ENCODE results near the gene HEATR1.
A peak's percentile ranks its signal among the peaks of the same experiment; 100 is the strongest.

HEATR1 gene, protein sequence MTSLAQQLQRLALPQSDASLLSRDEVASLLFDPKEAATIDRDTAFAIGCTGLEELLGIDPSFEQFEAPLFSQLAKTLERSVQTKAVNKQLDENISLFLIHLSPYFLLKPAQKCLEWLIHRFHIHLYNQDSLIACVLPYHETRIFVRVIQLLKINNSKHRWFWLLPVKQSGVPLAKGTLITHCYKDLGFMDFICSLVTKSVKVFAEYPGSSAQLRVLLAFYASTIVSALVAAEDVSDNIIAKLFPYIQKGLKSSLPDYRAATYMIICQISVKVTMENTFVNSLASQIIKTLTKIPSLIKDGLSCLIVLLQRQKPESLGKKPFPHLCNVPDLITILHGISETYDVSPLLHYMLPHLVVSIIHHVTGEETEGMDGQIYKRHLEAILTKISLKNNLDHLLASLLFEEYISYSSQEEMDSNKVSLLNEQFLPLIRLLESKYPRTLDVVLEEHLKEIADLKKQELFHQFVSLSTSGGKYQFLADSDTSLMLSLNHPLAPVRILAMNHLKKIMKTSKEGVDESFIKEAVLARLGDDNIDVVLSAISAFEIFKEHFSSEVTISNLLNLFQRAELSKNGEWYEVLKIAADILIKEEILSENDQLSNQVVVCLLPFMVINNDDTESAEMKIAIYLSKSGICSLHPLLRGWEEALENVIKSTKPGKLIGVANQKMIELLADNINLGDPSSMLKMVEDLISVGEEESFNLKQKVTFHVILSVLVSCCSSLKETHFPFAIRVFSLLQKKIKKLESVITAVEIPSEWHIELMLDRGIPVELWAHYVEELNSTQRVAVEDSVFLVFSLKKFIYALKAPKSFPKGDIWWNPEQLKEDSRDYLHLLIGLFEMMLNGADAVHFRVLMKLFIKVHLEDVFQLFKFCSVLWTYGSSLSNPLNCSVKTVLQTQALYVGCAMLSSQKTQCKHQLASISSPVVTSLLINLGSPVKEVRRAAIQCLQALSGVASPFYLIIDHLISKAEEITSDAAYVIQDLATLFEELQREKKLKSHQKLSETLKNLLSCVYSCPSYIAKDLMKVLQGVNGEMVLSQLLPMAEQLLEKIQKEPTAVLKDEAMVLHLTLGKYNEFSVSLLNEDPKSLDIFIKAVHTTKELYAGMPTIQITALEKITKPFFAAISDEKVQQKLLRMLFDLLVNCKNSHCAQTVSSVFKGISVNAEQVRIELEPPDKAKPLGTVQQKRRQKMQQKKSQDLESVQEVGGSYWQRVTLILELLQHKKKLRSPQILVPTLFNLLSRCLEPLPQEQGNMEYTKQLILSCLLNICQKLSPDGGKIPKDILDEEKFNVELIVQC (N-terminal part only)

DNA sequence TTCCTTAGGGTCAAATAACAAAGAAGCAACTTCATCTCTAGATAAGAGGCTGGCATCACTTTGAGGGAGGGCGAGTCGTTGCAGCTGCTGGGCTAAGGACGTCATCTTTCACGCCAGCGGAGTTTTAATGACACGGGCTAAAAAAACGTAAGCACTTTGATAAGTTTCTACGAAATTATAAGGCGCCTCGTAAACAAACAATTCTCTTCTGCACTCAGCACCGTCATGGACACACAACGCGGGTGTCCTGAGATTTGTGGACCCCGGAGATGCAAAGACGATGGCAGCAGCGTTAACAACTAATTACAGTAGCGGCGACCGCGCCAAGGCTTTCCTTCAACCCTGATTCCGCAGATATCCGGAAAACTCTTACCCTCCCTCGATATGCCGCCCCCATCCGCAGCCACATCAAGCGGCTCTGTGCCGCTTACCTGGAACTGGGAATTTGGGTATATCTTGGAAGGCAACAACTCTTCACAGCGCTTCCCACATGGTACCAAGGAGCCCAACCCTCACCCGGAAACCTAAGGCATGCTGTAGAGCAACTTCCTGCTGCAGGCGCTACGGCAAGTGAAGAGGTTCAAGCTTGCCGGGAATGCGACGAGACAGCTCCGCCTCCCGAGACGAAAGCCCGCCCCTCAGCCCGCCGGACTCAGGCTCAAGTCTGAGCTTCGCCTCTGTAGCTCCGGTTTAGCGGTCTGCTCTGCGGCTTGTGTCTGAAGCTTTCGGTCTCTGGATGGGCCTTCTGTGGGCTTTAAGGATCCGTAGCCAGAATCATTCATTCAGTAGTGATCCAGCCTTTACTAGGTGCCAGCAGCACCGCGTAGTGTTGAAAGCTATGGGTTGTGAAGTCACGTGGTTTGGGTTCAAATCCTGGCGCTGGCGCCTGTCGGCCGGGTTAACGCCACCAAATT lies at the start of gene HEATR1:
HEATR1 (minus strand) TSS at position 526 of the 914 bp plus-strand sequence; CDS start at position 105, 421 bp downstream.
- H3K4me3 ChIP-seq (ENCODE audit: low read length) = peak within 1 kb of the TSS; percentile 96
- TF ChIP-seq ZNF274 (IDR thresholded peaks at IDR 0.05; ENCODE audit: low read depth, low read length) = no peak

DNA sequence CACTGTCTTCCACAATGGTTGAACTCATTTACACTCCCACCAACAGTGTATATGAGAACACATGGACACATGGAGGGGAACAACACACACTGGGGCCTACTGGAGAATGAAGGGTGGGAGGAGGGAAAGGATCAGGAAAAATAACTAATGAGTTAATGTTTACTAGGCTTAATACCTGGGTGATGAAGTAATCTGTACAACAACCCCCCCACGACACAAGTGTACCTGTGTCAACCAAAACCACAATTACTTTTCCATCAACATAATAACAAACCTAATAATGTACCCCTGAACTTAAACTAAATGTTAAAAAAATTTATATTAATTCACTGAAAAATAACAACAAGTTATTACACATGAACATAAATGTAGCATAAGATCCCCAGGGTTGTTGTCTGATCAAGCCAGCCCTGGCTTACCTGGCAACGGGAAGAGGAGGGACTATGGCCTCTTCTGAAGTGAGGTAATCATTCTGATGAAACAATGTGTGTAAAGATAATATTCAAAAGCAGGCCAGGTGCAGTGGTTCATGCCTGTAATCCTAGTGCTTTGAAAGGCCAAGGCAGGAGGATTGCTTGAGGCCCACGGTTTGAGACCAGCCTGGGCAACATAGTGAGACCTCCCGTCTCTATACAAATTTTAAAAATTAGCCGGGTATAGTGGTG lies 40.8 kb upstream of the HEATR1 start:
- no peak for TF ChIP-seq ZNF274 (IDR thresholded peaks at IDR 0.05; ENCODE audit: low read depth, low read length)
- H3K4me3 ChIP-seq (ENCODE audit: low read length) = no peak overlapping the region

DNA sequence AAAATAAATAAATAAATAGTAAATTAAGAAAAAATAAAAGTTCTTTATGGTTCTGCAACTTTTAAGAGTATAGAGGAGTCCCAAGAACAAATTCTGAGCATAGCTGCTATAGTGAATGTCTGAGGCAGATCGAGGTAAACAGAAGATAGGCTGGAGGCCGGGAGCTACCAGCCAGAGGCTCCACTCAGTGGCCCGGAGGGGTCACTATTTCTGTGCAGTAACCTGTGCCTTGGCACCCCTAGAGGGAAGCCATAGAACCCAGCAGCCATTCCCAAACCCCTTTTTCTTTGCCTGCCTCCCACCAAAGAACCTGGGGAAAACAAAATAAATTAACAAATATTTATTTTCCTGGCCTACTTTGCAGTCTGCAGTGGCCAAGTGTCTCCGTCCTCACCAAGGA lies 38.4 kb upstream of the HEATR1 start:
- no peak overlapping the region for H3K4me3 ChIP-seq (ENCODE audit: low read length)
- TF ChIP-seq ZNF274 (IDR thresholded peaks at IDR 0.05; ENCODE audit: low read depth, low read length) = no peak

DNA sequence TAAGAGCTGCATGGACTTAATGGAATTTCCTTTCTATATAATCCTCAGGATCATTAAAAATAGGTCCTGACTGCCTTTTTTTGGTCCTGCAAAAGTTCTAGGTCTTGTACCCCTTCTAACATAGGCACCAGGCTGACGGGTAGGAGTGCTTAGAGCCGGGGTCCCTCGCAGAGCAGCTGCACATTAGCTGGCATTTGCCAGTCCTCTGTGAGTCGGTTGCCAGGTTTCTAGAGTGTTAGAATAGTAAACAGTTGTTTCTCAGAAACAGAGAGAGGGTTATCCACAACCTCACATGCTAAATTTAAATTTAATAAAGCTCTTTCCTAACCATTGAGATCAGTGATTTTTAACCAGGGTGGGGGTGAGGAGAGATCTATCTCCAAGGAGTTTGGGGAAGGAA lies 35.4 kb upstream of the HEATR1 start:
- no peak for TF ChIP-seq ZNF274 (IDR thresholded peaks at IDR 0.05; ENCODE audit: low read depth, low read length)

DNA sequence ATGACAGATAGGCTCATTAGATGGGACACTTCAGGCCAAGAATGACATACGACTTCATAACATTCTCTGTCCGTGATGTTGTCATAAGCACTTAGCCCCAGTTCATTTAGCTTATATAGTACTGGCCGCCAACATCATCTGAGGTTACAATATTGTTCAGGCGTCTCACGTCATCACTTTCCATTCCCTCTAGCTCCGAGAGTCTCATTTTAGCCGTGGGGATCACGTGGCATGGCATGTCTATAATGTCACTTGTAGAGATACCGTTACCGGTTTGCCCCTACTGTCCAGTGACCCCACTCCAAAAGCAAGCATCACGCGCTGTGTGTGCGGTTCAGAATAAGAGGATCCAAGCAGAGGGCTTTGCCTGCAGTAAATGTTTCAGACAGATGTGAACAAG lies 34.6 kb upstream of the HEATR1 start:
- TF ChIP-seq ZNF274 (IDR thresholded peaks at IDR 0.05; ENCODE audit: low read depth, low read length) = no peak
- H3K4me3 ChIP-seq (ENCODE audit: low read length) = no peak overlapping the region

More for the DNA sequence above, 35.4 kb upstream of the HEATR1 start:
- H3K4me3 ChIP-seq (ENCODE audit: low read length) = no peak overlapping the region

DNA sequence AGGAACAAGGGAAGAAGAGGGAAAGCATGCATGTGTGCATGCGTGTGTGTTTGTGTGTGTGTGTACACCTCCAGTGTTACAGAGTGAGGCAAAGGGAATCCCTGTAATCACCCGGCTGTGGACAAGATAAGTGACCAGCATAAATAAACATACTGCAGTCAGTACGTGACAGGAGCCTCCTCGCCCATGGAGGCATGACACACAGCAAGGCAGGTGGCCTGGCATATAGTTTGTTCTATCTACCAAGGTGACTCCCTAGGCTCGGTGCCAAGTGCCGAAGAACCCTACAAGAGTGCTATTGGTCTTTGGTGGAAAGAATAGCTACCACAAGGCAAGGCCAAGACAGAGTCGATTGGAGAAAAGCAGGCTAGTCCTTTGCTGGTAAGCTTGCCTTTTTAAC lies 31.7 kb upstream of the HEATR1 start:
- TF ChIP-seq ZNF274 (IDR thresholded peaks at IDR 0.05; ENCODE audit: low read depth, low read length) = no peak
- no peak overlapping the region for H3K4me3 ChIP-seq (ENCODE audit: low read length)

DNA sequence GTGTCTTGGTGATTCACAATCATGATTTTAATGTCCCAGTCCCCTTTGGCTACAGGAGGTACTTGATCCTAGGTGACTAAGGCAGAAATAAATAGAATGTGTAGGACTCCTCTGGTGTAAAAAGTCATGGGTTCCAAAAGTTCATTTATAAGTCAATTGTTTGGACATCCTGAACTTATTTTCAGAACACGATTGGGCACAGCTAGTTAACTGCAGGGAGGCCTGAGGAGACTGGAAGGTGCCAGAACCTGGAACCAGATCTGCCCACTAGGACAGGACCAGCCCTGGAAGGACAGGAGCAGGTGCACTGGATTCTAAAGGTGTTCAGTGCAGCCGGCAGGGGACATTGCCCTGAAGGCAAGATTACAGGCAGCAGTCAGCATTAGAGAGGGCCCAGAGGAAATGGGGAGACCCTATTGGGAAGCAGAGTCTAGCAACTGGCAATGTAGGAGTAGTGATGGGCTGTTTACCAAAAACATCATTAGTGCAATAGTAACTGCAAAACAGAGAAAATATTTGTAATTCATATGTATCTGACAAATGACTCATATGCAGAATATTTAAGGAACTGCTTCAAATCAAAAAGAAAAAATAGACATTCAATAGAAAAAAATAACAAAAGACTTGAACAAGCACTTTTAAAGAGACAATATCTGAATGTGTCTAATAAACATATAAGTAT lies 23.6 kb upstream of the HEATR1 start:
- TF ChIP-seq ZNF274 (IDR thresholded peaks at IDR 0.05; ENCODE audit: low read depth, low read length) = no peak
- H3K4me3 ChIP-seq (ENCODE audit: low read length) = no peak overlapping the region

DNA sequence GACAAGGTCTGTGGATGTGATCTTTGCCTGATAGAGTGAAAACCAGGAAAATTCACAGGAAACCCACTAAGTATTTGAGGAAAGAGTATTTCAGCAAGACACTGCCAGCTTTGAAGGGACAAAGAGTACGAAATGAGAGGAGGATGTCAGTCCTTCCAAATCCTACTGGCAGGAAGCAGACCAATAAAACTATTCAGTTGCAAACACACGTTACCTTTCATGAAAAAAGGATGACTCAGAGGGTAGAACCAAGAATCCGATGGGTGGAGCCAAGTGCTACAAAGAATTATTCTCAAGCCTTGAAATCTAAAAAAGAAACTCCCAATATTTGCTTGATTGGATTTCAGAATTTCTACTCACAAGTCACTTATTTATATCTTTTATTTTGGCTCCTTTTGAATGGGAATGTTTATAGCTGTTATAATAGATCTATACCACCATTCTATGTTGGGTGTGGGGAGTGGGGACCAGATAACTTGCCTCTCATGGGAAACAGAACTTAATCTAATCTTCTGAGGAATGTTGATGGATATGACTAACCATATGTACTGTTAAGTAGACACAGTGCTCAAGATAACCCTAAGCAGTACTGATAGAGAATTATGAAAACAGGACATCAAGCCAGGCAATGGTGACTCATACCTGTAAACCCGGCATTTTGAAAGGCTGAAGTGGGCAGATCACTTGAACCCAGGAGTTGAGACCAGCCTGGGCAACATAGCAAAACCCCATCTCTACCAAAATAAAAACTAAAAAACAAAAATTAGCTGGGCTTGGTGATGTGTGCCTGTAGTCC lies 19.3 kb upstream of the HEATR1 start:
- TF ChIP-seq ZNF274 (IDR thresholded peaks at IDR 0.05; ENCODE audit: low read depth, low read length) = no peak
- H3K4me3 ChIP-seq (ENCODE audit: low read length) = no peak overlapping the region

DNA sequence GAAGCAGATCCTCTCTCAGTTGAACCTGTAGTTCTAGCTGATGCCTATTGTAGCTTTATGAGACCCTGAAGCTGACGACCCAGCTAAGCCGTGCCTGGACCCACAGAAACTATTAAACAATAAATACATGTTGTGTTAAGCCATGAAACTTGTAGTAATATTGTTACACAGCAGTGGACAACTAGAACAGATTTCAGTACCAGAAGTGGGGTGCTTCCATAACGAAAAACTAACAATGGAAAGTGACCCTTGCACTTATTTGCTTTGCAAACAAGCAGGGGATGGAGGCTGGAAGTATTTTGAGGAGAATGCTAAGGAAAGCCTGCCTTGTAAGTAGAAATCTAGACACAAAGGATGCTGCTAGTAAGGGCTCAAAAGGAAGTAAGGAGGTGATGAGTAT lies 18.1 kb upstream of the HEATR1 start:
- TF ChIP-seq ZNF274 (IDR thresholded peaks at IDR 0.05; ENCODE audit: low read depth, low read length) = no peak
- no peak overlapping the region for H3K4me3 ChIP-seq (ENCODE audit: low read length)

DNA sequence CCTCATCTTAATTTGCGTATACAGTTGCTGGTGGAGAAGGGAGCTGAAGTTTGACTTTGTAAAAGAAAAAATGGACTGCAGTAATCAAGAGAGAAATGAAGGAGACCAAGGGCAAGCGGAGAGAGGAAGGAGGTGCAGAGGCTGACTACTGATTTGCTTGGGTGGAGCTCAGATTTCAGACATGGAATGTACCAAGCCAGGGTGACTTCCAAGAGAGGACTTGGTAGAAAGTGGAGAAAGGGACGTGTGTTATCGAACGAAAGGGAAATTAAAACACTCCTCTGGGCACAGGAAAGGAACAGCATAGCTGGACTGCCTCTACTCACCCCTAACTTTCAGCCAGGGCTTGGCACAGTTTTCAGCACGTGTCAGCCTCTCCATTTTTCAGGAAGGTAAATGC lies 15.1 kb upstream of the HEATR1 start:
- no peak for TF ChIP-seq ZNF274 (IDR thresholded peaks at IDR 0.05; ENCODE audit: low read depth, low read length)
- no peak overlapping the region for H3K4me3 ChIP-seq (ENCODE audit: low read length)

DNA sequence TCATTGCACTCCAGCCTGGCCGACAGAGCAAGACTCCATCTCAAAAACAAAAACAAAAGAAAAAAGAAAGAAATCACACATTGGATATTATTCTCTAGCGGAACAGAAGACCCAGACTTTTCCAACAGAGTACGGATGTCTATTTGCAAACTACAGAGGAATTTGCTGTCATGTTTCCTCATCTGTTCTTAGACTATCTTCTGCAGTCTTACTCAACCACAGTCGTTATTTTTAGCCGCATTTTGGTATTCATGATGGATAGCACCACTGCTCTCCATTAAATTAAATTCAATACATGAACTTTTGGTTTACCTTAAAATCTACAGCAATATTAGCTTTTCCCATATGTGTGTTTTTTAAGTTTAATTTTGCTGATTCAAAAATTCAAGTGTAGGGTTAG lies 14.2 kb upstream of the HEATR1 start:
- no peak for TF ChIP-seq ZNF274 (IDR thresholded peaks at IDR 0.05; ENCODE audit: low read depth, low read length)
- H3K4me3 ChIP-seq (ENCODE audit: low read length) = no peak overlapping the region

Data from GM08714 (cell line).